Cardiac muscle cell (in vitro differentiated cells and primary cell): ENCODE results near the gene CTCFL. TPM values are rescaled to one million over a fixed set of nuclear protein-coding genes. Genes with fewer than 3 reads are reported as not detected.

Experiments used
- DNase-seq, 2 donors: peaks; one replicate each; pipeline versions ENCODE4 v3.0.0 to v3.0.0-alpha.2; 2010 to 2017; ENCODE audit warnings: low read depth in 1 of 2, low spot score in 1 of 2
- H3K27ac ChIP-seq: fragments of 200-600 bp; sonication (generic); 2 replicates; pipeline ENCODE4 v1.5.1; 2016
- H3K27me3 ChIP-seq: fragments of 200-600 bp; sonication (generic); 2 replicates; pipeline ENCODE4 v1.6.0; 2016; ENCODE audit warnings: control low read depth
- H3K36me3 ChIP-seq: fragments of 200-600 bp; sonication (generic); 2 replicates; pipeline ENCODE4 v1.5.1; 2016; ENCODE audit warnings: control low read depth
- H3K4me1 ChIP-seq: fragments of 200-600 bp; sonication (generic); 2 replicates; pipeline ENCODE4 v1.8.1; 2017; ENCODE audit warnings: low read depth, mild to moderate bottlenecking, mixed run types
- H3K4me3 ChIP-seq: fragments of 200-600 bp; sonication (generic); 2 replicates; pipeline ENCODE4 v1.5.1; 2016; ENCODE audit warnings: mild to moderate bottlenecking
- H3K9me3 ChIP-seq: fragments of 200-600 bp; sonication (generic); 2 replicates; pipeline ENCODE4 v1.5.1; 2017; ENCODE audit warnings: low read depth, mild to moderate bottlenecking, control low read depth
- polyA plus RNA-seq: library from polyadenylated mRNA; unstranded; fragments of >200 nt; fragmentation: Nextera tagmentation; extraction: Ambion mirVana; gene quantifications from 2 replicates; pipeline ENCODE4 v1.2.1, GENCODE V29; 2016
- total RNA-seq: library from RNA; depleted of rRNA; stranded (reverse); fragments of >200 nt; gene quantifications from 2 replicates; pipeline ENCODE4 v1.2.3, GENCODE V29; 2016
- TF ChIP-seq, protein P1 (sequence below): IDR thresholded peaks from 2 replicates; pipeline ENCODE4 v1.5.1; 2012; ENCODE audit warnings: low read depth, mild to moderate bottlenecking, low read length

Gene CTCFL
- total and polyA plus RNA-seq, 2 experiments from 2014 or later = 0.09 TPM; not detected in 1

GRCh38 chr20:57566399-57566798 lies 41.5 kb upstream of the CTCFL start:
- no peaks in the 10 kb centered on the region for H3K4me1 ChIP-seq
- no peaks in the 10 kb centered on the region for H3K27me3 ChIP-seq
- H3K4me3 ChIP-seq = no peak overlapping the region
- no peak for DNase-seq
- TF ChIP-seq, protein P1, sequence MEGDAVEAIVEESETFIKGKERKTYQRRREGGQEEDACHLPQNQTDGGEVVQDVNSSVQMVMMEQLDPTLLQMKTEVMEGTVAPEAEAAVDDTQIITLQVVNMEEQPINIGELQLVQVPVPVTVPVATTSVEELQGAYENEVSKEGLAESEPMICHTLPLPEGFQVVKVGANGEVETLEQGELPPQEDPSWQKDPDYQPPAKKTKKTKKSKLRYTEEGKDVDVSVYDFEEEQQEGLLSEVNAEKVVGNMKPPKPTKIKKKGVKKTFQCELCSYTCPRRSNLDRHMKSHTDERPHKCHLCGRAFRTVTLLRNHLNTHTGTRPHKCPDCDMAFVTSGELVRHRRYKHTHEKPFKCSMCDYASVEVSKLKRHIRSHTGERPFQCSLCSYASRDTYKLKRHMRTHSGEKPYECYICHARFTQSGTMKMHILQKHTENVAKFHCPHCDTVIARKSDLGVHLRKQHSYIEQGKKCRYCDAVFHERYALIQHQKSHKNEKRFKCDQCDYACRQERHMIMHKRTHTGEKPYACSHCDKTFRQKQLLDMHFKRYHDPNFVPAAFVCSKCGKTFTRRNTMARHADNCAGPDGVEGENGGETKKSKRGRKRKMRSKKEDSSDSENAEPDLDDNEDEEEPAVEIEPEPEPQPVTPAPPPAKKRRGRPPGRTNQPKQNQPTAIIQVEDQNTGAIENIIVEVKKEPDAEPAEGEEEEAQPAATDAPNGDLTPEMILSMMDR = no peak
- H3K36me3 ChIP-seq = no peaks in the 10 kb centered on the region
- H3K9me3 ChIP-seq = no peaks in the 10 kb centered on the region
- no peak overlapping the region for H3K27ac ChIP-seq

- Histone ChIP-seq H3K36me3 (no peaks in the 10 kb centered on the region), H3K27me3 (no peaks in the 10 kb centered on the region), H3K4me3 (no peak overlapping the region), H3K9me3 (no peaks in the 10 kb centered on the region), H3K4me1 (no peaks in the 10 kb centered on the region), H3K27ac (no peak overlapping the region)
- no peak for DNase-seq
- TF ChIP-seq, protein P1 = no peak
These were observed 40.2 kb upstream of the CTCFL start for GRCh38 chr20:57564951-57565642.

GRCh38 chr20:57564180-57564802 lies 39.4 kb upstream of the CTCFL start:
- Histone ChIP-seq H3K4me1 (no peaks in the 10 kb centered on the region), H3K9me3 (no peaks in the 10 kb centered on the region), H3K27me3 (no peaks in the 10 kb centered on the region), H3K27ac (no peak overlapping the region), H3K36me3 (no peaks in the 10 kb centered on the region), H3K4me3 (no peak overlapping the region)
- TF ChIP-seq, protein P1 = no peak
- no peak for DNase-seq

DNA sequence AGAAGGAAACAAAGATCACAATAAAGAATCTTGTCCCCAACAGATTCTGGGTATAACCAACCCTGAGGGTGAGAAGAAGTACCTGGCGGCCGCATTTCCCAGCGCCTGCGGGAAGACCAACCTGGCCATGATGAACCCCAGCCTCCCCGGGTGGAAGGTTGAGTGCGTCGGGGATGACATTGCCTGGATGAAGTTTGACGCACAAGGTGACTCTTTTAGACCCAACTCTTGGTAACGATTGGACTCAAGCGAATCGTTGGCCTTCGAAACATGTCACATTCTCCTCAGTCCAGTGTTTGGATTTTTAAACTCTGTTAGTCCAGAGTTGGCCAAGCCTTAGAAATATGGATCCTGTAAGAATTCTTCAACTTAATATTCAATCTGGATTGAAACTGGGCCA lies 38.6 kb upstream of the CTCFL start:
- TF ChIP-seq, protein P1 = no peak
- no peak overlapping the region for H3K27ac ChIP-seq

GRCh38 chr20:57562541-57563465 lies 37.9 kb upstream of the CTCFL start:
- Histone ChIP-seq H3K27ac (no peak overlapping the region), H3K9me3 (no peaks in the 10 kb centered on the region), H3K36me3 (no peaks in the 10 kb centered on the region), H3K27me3 (no peaks in the 10 kb centered on the region), H3K4me3 (no peak overlapping the region), H3K4me1 (no peaks in the 10 kb centered on the region)
- TF ChIP-seq, protein P1 = no peak
- no peak for DNase-seq

More for the DNA sequence above, 38.6 kb upstream of the CTCFL start:
- no peak overlapping the region for H3K4me3 ChIP-seq
- H3K9me3 ChIP-seq = no peaks in the 10 kb centered on the region
- DNase-seq = no peak
- no peaks in the 10 kb centered on the region for H3K4me1 ChIP-seq
- no peaks in the 10 kb centered on the region for H3K36me3 ChIP-seq
- H3K27me3 ChIP-seq = no peaks in the 10 kb centered on the region
